HG03460 (cell line): ENCODE measurements around the gene MTERF4.

Experiments used
- ATAC-seq: cut with Tn5 transposase; IDR thresholded peaks from one replicate; pipeline ENCODE4 v1.9.1; 2021; ENCODE audit not compliant: unreplicated experiment

MTERF4 gene

DNA sequence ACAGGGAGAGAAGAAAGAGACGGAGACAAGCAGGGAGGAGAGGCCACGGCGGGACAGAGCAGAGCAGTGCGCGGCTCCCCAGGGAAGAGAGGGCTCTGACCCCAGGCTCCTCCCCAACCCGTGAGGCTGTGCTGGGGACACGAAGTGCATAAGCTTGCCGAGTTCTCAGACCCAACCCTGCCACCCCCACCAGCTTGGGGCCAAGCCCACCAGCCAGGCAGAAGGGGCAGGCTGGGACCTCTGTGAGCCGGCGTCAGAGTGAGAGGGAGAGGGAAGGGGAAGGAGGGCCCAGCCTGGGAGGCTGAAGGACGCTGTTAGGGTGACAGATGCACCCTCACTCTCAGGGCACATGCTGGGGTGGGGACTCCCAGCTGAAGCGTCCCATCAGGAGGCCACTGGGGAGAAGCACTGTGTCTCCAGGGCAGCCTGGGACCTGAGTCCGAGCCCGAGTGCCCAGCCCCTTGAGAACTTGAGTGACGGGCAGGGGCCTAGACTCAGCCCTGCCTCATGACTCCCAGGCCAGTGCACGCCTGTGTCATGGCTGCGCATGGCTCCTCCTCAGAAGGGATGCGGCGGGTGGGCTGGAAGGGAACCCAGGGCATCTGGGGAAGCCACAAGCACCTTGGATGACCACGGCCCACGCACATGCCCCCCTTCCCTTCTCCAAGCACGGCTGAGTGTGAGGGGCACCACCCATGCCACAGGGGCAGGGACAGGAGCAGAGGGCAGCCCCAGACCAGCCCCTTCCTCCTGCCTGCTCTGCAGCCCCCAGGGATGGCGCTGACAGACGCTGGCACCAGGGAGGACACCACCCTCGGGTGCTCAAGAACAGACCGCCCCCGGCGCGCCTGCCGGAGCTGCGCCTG lies 31.0 kb downstream of the MTERF4 start:
- ATAC-seq = no peak

DNA sequence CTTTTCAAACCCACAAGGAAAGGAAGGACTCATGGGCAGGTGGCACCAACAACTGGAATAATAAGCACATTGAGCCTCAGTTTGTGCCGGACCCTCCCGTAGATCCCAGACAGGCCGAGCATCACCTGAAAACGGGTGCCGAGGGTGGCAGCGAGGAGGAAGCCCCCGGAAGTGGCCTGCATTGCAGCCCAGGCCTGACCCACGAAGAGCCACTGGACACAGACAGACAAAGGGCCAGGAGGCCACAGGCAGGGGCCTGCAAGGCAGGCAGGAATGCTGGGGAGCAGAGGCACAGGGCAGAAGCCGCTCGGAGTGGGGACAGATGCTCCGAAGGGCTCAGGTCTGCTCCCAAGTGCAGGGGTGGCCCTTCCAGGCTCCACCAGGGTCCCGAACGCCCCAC lies 31.7 kb downstream of the MTERF4 start:
- no peak for ATAC-seq

DNA sequence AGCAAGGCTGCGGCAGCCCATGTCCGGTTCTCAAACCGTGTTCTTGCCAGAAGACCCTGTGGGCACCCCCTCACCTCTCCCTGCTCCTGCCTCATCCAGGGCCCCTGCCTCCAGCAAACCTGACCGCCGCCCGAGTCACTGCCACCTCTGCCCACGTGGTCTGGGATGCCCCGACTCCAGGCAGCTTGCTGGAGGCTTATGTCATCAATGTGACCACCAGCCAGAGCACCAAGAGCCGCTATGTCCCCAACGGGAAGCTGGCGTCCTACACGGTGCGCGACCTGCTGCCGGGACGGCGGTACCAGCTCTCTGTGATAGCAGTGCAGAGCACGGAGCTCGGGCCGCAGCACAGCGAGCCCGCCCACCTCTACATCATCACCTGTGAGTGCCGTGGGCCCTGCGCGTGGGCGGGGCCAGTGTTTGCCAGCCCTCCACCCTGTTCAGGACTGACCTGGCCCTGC lies 32.2 kb downstream of the MTERF4 start:
- no peak for ATAC-seq

DNA sequence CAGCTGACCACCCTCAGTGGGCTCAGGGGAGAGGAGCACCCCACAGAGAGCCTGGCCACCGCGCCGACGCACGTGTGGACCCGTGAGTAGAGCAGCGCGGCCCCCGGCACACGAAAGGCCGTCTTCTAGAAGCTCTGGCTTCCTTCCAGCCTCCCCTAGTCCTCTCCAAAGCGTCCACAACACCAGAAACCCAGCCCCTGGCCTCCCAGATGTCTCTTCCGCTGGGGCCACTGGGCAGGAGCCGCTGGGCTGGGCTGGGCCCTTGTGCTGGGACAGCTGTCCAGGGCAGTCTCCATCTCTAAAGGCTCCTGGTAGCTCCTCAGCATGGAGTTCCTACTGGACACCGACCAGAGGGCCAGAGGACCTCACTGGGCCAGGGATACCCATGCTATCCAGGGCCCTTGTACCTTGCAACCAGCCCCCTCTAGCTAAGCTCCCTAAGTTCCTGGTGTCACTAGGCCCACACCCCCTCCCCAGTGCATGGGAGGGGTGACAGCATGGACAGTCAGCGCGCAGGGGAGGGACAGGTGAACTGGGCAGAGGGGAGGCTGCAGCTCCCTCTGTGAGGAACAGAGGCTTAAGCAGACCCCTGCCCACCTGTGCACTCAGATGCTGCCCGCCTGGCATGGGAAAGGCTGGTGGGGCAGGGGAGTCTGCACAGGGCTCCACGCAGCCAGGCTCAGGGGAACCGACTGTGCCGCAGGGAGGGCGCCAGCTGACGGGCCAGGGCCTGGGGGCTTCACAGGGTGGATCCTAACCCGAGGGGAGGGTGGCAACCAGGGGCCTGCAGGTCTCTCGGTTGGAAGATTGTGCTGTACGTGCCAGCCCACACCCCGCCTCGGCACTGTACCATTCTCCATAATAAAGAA lies 32.9 kb downstream of the MTERF4 start:
- ATAC-seq = no peak

DNA sequence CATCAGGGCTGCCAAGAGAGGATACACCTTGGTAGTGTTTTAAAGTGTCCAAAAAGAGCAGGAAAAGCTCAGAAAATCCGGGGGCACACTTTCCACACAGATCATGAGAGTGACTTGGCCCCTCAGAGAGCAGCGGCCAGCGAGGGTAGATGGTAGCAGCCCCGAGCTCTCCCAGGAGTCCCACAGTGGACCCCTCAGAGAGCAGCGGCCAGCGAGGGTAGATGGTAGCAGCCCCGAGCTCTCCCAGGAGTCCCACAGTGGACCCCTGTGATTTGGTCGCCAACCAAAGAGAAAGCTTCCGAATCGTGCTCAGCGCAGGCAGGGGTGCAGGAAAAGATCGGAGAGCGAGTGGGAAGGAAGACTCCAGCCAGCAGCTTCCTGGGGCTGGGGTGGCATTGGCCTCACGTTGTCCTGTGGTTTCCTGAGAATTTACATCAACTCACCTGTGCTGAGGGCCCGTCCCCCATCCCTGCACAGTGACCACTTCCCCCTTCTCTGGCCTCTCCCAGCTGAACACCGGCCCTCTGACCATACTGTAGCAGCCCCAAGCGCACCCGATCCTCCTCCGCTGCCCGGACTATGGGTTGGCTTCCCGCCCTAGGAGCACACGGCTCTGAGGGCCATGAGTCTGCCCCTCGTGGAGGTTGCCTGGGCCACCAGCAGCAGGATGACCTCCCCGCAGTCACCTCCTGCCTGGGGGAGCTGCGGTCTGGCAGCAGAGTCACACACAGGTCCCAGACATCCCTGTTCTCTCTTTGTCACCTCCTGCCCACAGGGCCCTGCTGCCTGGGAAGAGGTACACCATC lies 33.7 kb downstream of the MTERF4 start:
- no peak for ATAC-seq

DNA sequence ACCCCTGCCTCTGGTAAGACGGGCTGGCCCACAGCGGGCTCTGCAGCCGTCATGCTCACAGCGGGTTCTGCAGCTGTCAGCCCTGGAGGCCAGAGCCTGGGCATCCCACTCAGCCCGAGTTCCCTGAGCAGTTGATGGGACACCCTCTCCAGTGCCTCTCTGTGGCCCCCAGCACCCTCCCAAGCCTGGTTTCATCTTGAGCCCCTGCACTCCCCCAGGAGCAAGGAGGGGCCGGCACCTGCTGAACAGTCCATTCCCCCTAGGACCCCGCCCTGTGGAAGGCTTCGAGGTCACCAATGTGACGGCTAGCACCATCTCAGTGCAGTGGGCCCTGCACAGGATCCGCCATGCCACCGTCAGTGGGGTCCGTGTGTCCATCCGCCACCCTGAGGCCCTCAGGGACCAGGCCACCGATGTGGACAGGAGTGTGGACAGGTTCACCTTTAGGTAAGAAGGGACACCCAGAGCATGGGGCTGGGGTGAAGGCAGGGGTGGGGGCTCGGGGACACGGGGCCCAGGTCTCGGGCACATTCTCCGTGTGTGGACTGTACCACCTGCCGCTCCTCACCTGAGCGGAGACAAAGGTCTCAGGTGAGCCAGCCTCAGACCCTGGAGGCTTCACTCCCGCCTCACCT lies 34.5 kb downstream of the MTERF4 start:
- no peak for ATAC-seq

DNA sequence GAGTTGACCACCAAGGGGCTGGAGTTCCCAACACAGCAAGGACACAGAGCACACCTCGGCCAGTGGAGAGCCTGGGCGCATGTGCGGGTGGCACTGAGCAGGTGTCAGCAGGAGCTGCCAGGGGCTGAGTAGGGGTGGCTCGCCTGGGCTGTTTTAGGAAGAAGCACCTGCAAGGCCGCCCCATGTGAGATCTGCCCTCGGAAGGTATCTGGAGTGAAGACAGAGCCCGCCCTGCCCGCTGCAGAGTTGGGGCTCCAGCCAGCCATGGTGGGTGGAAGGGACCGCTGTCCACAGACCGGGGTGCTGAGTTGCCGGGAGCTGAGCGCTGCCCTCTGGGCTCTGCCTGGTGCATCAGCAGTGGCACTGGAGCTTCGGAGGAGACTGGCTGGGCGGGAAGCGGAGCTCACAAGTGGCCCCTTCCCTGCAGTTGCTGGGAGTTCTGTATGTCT lies 35.2 kb downstream of the MTERF4 start:
- no peak for ATAC-seq

DNA sequence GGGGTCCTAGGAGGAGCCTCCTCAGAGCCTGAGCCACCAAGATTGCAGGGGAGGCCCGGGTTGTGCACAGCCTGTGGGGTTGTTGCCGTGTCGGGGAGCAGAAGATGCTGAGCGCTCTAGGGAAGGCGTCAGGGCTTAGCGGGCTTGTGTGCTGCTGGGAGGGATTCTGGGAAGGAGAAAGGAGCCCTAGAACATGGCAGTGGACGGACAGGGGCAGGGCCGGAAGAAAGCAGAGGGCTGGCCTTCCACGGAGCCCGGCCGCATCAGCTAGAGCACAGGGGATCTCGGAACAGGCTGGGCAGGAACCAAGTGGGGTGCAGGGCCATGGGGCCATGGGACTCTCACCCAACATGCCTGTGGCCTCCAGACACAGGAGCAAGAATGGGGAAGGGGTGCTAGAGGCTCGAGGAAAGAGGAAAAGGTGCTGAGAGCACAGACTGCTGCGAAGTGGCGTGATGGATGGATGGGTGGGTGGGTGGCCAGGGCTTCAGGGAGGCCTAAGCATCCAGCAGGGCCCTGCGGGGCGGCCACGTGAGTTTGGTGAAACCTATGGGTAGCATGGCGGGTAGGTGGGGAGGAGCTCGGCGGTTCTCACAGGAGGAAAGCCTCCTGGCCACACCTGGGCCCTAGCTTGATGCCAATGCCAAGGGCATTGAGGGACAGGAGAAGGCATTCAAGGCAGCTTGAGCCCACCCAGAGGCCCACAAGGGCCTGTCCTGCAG lies 35.8 kb downstream of the MTERF4 start:
- ATAC-seq = no peak

DNA sequence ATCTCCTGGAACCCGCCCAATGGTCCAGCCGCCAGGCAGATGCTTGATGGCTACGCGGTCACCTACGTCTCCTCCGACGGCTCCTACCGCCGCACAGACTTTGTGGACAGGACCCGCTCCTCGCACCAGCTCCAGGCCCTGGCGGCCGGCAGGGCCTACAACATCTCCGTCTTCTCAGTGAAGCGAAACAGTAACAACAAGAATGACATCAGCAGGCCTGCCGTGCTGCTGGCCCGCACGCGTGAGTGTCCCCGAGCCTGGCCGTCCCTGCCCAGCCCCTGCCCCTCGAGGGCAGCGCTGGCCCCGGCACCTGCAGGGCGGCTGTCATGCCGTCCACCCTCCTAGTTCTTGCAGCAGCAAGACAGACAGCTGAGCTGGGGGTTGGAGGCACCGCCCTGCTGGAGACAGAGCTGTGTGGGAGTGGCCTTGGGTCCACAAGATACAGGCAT lies 36.7 kb downstream of the MTERF4 start:
- no peak for ATAC-seq

DNA sequence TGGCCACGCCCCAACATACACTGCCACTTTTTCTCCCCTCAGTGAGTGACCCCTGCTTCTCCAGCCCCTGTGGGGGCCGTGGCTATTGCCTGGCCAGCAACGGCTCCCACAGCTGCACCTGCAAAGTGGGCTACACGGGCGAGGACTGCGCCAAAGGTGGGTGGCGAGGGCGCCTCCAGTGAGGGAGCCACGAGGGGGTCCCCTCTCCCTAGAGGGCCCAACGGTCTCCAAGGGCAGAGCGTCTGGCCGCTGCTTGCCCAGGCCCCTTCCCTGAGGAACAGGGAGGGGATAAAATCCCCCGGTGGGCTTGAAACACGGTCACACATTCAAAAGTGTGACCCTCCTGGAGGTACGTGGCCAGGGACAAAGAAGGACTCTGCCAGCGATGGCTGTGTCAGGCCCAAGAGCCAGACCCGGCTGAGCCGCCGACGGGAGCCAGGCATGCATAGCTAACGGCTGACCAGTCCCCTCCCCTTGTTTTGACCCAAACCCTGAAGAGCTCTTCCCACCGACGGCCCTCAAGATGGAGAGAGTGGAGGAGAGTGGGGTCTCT lies 37.2 kb downstream of the MTERF4 start:
- no peak for ATAC-seq

DNA sequence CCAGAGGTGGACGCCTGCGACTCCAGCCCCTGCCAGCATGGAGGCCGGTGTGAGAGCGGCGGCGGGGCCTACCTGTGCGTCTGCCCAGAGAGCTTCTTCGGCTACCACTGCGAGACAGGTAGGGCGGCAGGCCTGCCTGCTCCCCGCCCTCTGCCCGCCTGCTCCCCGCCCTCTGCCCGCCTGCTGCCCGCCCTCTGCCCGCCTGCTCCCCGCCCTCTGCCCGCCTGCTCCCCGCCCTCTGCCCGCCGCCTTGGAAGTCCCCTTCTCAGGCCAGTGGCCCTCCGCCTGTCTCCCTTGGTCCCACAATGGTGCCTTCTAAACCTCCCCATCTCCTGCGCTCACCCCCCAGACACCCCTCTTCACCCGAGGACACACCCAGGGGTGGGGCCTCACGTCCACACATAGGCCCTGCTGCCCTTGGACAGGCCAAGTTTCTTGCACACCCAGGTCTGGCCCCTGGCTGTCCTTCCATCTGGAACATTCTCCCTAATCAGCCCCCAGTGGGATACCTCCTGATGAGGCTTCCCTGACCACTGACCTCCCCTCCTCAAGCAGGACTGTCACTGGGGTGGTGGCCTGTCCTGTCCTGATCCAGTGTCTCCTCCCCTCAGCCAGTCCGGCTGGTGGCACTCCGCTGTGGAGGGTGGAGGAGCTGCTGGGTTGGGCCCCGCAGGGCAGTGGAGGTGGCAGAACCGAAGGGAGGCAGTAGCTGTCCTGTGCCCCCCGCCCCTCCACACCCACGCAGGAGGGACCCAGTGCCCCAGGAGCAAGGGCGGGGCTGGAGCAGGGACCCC lies 37.9 kb downstream of the MTERF4 start:
- ATAC-seq = no peak

DNA sequence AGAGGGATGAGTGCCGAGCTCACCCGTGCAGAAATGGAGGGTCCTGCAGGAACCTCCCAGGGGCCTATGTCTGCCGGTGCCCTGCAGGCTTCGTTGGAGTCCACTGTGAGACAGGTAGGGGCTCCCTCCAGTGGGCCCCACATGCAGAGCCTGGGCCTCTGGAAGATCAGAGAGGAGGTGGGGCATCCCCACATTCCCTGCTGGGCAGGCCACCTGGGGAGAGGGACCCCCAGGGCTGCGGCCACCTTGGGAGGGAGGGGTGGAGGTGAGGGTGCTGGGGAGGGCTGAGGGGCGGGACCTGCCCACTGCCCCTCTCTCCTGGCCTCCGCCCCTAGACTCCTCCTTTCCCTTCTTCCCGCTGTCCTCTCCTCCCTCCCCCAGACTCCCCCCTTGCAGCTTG lies 38.5 kb downstream of the MTERF4 start:
- ATAC-seq = no peak

DNA sequence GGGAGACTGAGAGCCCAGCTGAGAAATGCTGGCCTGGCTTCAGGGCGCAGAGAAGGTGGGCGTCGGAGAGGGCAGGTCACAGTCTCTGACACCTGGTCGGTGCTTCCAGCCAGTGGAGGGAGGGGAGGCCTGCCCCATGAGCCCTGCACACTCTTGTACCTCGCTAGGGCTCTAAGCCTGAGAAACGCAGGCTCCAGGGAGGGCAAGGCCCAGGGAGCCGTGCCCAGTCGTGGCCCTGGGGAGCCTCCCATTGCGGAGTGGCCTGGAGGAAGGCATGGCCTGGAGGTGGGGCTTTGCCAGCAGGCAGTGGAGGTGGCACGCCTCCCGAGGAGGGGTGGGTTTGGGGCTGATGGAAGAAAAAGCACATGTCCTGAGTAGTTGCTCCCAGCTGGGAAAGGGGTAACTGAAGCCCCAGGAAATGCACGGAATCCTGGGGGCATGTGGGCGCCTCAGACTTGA lies 39.0 kb downstream of the MTERF4 start:
- ATAC-seq = no peak

DNA sequence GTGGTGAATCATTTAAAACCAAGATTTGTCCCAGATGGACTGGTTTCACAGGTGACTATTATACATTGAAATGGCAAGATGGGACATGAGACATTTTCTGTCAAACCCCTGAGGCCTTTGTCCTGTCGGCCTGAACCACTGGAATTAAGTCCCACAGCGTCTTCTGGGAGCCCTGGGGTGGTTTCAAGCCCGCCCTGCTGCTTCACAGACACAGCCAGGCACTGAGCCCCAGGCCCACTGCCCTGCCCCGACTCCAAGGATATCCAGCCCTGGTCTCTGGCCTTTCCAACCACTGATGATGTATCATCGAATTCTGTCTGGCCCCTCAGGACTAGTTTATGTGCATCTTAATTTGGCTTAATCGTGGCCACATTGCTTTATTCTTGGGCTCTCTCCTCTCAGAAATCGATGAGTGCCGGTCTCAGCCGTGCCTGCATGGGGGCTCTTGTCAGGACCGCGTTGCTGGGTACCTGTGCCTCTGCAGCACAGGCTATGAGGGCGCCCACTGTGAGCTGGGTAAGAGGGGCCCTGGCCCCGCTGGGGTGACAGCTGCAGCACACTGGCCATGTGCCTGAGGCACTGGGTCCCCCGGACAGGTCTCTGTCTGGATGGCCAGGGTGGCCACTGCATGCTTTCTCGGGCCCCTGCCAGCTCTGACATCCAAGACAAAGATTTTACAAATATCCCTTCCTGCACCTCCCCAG lies 39.5 kb downstream of the MTERF4 start:
- no peak for ATAC-seq

DNA sequence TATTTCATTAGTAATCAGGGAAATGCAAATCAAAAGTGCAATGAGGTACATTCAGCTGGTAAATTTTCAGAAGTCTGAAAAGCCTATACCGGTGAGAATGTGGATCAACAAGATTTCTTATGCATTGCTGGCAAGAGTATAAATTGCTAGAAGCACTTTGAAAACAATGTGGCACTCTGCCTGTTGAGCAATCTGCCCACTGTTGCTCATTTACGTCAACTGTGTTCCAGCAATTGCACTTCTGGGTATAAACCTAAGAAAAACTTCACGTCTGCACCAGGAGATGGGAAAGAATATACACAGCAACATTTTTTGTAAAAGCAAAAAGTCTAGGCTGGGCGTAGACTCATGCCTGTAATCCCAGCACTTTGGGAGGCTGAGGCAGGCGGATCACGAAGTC lies 40.8 kb downstream of the MTERF4 start:
- no peak for ATAC-seq

DNA sequence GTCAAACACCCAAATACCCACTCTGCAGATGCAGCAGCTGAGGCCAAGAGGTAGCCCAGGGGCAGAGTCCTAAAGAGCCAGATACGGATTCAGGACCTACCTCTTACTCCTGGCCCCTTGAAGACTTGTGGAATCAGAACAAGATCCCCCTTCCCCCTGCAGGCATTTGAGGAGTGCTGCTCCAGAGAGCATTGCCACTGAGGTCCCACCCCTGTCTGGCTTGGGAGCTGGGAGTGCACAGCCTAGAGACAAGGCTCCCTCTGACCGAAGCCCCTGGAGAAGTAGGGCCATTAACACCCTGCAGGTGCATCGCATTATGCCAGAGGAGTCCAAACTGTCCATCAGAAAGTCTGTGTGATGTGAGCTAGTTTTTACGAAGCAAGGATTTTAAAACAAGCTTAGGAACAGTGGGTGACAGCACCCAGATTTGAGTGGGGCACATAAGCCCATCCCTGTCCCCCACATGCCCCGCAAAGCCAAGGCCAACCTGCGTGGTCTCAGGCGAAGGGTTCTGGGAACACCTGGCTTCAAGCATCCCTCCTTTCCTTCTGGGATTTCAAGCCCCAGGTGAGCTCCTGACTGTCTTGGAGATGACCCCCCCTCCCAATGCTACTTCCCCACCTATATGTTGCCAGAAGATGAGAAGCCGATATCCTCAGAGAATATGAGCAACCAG lies 48.4 kb downstream of the MTERF4 start:
- no peak for ATAC-seq

DNA sequence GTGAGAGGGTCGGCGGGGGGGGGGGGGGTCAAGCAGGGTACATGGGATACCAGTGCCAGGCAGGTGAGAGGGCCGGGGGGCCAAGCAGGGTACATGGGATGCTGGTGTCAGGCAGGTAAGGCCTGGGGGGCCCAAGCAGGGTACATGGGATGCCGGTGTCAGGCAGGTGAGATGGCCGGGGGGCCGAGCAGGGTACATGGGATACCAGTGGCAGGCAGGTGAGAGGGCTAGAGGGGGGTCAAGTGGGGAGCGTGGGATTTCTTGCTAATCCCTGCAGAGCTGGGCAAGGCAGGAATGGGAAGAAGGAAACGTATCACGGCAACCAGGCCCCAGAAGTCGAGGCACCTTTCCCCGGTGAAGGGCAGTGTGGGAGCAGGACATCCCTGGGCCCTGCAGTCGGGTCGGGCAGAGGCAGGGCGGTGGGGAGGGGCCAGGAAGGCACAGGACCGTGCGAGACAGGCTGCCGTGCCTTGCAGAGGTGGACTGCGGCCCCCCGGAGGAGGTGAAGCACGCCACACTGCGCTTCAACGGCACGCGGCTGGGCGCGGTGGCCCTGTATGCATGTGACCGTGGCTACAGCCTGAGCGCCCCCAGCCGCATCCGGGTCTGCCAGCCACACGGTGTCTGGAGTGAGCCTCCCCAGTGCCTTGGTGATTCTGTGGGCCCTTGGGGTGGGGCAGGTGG lies 49.3 kb downstream of the MTERF4 start:
- no peak for ATAC-seq
